DMS79 treated with DMSO at 0.1 percent for 48 hours (cell line): ENCODE results near the gene WNT16.

Source experiments
- DNase-seq: peaks from one replicate; lab custom pipeline; 2025; lab: John Stamatoyannopoulos, UW

Gene WNT16

DNA sequence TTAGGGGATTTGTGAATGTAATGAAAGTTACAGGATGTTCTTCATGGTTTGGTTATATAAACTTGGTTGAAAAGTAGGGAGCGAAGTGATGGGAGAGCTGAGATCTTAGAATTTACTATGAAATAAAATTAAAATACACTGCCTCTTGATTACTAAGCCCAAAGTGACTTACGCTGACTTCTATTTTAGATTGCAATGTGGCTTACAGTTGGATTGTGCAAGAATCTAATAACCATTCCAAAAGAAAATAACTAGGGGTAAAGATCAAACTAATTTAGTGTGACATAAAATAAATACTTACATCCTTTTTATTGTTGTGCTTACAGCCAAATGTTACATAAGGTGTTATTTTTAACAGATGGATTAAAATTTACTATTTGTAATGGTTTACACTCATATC lies 15.3 kb downstream of the WNT16 start:
- no peak for DNase-seq

DNA sequence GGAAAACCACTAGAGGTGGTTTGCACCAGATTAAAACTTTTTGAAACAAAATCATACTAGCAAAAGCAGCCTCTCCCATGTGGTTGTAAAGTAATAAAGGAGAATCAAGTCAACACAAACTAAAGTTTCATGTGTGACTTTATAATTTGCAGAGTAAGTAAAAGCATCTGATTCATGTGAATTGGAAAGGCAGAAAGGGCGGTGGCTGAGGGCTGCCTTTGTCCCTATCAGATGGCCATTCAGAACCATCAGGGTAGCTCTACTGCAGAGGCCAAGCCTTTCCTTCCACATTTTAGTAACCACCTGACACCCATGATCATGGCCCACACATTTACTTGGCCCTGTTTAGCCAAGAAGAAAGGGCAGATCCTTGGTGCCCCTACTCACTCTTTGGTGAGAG lies 15.7 kb downstream of the WNT16 start:
- no peak for DNase-seq

DNA sequence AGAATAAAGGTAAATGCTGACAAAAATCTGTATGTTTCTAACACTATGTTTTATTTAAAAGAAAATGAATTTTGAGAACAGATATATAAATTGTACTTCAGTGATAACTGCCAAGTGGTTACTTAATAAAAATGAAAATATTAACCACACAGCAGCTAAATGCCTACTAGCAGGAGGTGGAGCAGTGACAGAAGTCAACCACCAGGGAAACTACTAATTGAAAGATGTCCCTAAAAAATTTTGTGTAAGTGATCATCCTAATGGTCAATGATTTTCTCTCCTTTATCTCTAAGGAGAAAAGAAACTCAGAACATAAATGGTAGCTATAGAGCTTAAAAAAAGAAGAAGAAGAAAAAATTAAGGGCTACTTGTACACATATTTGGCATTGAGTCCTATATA lies 22.9 kb downstream of the WNT16 start:
- DNase-seq: no peak

DNA sequence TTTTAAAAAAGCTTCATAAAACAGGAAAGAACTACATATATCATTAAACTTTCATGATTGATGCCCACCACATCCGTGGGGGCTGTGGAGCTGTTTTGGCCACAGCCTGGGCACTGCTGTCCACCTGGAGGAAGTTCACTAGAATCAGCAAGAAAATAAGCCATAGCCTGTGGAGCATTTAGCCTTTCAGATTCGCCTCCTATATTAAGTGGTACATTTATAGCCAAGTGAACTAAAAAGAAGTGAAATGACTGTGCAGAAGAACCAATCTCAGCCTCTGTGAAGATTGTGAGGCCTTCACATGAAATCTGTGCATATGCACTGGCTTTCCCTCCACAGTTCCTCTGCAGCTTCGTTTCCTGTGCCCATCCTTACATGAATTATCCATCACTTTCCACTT lies 23.5 kb downstream of the WNT16 start:
- no peak for DNase-seq

DNA sequence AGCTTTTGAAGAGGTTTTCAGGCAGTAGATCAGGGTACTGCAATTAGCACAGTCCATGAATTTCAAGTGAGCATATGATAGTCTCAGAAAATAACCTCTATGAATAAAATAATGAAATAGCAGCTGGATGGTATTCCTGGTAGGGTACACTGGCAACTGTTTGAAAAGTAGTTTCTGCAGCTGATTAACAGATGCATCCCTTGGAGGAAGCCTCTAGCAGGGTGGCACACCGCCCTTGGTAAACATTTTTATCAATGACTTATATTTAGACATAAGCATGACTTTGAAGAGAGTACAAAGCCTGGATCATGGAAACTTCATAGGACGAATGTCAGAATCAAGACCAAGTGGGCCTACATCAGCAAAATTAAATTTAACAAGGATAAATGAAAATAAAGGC lies 26.8 kb downstream of the WNT16 start:
- peak; percentile 73 for DNase-seq

DNA sequence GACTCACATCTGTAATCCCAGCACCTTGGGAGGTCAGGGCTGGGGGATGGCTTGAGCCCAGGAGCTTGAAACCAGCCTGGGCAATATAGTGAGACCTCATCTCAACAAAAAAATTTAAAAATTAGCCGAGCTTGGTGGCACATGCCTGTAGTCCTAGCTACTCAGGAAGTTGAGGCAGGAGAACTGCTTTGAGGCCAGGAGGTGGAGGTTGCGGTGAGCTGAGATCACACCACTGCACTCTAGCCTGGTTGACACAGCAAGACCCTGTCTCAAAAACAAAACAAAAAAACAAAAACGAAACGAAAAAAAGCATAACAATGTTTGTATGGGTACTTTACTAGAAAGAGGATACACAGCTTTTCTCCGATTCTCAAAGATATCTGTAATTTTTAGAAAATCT lies 31.8 kb downstream of the WNT16 start:
- no peak for DNase-seq

DNA sequence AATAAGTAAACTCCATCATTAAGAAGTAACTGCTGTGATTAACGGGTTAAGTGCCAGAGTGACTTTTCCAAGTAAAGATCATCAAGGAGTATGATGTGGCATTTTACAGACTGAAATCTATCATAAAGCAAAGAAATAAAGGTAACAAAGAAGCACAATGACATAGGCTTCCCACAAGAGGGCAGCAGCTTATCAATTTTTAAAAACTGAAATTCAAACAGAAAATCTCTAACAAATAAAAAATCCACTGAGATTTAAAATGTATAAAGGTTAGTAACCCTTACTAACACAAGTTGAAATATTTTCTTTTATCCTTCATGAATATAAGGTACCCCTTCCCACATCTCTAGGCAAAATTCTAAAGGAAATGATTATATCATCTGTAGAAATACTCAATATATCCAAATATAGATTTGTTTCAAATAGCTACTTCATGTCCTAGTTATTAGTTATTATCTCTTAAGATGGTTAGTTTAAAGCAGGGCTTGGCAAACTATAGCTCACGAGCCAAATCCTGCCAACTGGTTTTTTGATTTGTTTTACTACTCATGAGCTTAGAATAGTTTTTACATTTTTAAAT lies 38.1 kb downstream of the WNT16 start:
- peak; percentile 25 for DNase-seq

DNA sequence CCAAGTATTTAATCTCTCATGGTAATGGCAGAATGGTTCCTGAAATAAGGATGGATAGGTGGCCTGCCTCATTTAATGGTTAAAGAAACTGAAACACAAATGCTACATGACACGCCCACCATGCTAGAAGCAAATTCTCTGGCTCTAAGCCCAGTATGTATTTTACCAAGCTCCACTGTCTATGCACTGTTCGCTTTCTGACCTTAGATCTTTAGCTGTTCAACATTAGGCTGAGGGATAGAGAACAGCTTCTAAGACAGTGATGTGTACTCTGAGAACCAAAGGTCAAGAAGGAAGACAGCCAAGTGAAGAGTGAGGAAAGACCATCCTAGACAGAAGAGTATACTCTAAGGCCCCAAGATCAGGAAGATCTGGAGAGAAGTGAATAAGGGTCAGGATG lies 40.7 kb downstream of the WNT16 start:
- no peak for DNase-seq

DNA sequence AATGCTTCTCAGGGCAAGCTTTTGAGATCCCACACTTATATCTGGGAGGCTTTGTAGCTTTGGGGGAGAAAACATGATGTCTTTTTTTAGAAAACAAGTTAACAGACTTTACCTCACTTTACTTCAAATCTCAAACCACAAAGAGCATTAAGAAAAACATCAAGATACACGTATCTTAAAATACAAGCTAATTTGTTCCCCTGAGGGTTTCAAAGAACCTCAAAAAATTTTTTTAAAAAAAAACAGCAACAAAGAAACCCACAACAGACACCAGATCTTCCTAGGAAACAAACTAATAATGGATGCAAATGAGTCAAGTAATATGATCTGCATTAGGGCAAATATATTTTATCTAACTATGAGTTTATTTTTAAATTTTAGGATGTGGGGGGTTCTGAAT lies 42.6 kb downstream of the WNT16 start:
- no peak for DNase-seq

DNA sequence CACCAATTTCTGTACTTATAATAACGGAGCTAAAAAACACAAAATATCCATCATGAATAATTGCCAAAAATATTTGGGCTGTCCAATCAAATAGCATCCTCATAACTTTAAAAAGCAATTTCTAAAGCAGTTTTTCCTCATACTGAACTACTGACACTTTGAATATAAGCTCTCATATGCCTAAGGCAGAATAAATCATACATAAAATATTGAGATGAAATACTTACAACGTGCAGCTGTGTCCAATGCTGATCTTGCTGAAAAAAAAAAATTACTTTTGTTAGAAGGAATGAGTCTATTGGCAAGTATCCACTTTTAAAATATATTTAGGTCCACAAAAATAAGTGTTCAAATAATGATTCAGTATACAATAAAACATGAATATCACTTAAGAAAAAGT lies 43.1 kb downstream of the WNT16 start:
- DNase-seq: no peak

DNA sequence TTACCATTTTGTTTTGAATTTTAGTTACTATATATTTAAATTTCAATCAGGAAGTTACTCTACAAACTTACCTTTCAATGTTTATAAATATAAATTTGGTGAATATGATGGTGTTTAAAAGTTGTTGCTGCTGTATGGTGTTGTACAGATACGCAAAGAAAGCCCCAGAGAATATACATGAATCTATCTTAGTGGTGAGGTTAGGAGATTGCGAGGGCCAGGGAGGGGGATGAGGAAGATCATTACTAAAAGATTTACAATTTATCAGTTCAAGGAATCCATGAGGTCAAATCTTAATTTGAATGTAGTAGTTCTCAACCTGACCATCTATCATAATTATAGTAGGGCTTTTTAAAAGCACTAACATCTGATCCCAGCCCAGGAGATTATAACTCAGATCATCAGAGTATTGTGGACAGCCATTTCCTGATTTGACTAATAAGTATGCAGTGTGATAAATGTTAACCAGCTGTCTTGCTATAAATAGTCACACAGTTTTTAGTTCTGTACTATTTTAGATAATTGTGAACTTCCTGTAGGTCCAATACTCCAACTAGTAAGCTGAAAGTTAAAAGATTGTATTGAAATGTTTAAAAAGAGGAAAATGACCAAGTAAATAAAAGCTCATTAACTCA lies 43.7 kb downstream of the WNT16 start:
- no peak for DNase-seq

DNA sequence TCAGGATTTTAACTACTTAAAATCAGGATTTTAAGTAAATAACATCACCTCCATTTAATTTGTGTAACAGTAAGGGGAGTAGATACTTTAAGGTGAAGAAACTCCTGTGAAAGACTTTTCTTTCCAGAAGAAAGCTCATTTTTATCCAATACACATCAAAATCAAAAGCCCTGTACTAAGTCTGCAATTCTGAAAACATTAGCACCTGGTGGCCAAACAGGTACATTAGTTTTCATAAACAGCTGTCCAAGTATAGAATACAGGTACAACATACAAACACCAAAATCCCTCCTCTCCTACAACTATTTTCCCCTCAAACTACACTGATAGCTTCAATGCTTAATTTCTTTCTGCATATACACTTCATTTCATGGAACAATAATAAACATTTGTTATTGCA lies 44.4 kb downstream of the WNT16 start:
- no peak for DNase-seq

DNA sequence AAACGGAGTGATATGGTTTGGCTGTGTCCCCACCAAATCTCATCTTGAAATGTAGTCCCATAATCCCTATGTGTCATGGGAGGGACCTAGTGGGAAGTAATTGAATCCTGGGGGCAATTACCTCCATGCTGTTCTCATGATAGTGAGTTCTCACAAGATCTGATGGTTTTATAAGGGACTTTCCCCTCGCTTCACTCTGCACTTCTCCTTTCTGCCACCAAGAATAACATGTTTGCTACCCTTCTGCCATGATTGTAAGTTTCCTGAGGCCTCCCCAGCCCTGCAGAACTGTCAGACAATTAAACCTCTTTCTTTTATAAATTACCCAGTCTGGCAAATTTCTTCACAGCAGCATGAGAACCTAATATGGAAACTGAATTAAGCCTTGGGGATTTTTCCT lies 48.2 kb downstream of the WNT16 start:
- DNase-seq: no peak

DNA sequence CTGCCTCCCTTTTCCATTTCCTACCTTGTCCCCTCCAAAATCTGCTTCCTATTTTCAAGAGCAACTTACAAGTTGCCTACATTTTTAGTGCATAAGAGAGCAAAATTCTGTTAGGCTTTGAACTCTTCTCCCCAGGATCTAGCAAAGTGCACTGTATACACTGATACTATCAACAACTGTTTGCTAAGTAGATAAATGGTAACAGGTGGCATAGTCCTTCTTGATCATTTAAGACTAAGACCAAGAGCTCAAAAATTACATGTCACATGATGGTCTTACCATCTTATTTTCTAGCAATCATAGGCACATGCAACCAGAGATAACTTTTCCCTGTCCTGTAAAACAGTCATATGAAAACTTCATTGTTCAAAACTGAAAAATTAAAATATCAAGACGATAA lies 51.1 kb downstream of the WNT16 start:
- no peak for DNase-seq

DNA sequence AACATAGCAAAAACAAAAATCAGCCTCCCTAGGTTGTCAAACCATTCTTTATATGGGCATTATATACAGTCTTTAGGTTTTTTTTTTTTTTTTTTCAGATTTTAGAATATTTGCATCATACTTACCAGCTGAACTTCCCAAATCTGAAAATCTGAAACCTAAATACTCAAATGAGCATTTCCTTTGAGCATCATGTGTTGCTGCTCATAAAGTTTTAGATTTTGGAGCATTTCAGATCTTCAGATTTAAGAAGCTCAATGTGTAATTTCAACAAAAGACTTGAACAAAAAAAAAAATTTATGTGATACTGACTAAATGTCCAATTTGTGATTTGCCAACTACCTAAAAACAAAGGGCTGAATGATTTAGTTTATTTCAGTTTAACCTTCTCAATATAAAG lies 53.7 kb downstream of the WNT16 start:
- no peak for DNase-seq

DNA sequence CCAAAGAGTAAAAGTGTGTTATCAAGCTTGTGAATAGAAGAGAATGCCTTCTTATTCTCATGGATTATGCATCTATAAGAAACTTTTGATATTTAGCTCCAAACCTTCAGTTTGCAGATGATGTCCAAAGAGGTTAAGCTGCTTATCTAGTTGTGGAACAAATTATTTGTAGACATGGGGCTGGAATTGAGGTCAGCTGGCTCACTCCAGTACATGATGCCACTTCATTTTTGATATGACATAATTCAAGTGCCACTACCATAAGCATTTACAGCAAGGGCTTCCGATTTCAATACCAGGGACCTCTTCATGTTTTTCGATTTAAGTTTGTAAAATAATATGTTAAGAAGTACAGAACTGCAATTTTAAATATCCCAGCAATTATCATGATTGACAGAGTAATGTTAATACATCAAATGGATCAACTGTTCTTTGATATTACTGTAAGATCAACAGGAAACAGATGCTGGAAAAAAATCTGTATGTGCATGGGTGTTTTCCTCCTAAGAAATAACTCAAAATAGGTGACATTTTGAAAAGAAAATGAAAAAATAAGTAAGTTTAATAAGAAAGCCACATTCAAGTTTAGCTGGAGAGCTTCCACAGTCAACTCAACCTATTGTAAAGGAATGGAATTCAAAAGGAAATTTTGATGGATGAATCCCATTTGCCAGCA lies 54.6 kb downstream of the WNT16 start:
- no peak for DNase-seq

DNA sequence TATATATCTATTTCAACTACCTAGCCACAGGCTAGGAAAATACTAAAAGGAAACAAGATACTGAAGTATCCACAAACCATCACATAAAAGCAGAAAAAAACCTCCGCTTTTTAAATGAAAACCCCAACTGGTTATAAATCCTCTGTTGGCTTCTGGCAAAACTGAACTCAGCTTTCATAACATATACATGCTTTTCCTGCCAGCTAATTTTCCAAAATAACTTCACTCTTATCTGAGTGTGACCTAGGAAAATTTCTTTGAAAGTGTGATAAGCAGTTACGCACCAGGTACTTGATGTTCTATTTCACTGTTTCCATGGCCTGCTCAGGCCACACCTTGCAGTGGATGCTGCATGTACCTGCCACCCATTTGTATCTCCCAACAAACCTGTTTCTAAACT lies 55.5 kb downstream of the WNT16 start:
- DNase-seq: no peak

DNA sequence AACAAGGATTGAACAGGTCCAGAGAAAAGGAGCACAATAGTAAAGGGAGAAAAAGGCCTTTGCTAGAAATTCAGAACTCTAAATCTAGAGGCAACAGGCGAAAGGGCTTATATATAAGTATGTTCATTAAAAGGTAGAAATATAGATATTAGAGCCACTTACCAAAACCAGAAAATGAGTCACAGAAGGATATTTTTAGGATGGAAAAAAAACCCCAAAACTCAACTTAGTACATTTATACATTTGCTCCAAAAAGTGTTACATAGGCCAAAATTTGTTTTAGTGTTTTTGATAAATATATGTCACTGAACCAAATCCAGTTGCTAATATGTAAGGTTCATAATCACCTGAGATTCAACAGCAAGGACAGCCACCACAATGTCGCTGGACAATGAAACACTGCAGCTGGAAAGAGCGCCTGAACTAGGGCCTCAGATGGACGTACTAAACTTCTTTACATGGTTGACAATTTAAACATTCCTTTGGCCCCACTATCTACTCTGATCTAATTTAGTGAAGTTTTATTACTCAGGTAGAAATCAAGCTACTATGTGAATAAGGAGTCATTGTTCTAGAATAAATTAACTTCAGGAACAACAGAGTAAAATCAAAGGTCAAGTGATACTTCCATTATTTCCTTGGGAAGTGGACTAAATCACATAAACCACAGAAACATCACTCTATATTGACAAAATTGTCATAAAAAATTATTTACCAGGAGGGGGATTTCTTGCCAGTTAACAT lies 56.4 kb downstream of the WNT16 start:
- DNase-seq: no peak

DNA sequence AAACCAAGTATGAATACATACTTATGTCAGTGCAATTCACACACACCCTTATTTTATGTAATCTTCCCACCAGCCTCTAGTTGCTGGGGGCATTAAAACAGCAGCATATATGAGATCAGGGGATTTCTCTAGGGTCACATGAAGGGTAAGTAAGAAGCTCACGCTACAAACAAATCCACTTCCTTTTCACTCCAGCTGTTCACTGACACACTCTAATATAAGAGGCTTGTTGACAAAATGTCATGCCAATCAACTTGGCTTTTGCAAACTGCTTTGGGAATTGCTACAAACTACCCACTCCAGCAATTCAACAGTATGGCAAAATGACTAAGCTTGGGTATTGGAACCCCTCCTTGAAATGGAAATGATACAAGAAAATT lies 57.0 kb downstream of the WNT16 start:
- DNase-seq: peak; percentile 37

DNA sequence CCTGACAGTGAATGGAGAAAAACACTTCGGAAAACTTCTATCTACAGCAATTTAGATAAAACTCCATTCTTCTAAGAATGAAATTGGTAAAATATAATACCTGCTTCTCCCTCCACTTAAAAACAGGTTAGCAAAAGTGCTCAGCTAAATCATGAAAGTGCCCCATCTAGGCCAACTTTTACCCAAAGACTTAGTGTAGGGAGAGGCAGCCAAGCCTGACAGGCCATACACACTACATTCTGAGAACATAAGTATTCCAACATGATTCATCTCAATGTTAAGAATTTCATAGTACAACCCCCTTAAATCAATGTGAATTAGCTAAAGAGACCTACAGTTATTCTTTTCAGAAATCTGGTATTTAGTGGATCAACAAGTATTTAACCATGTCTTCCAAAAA lies 60.1 kb downstream of the WNT16 start:
- no peak for DNase-seq

DNA sequence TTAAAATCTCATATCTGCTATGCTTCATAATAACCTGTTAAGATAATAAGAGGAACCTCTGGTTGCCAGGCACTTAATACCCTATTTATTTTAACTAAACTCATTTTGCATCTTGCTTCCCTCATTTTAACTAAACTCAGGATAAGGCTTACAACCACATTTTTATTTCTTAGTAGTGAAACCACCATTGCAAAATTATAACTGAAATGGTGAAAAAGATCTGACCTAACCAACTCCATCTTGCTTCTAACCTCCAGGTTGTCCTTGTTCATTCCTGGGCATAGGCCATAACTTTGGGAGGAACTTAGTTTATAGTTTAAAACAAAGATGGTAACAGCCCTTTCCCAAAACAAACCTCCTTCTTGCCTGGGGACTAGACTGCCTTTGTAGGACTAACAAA lies 61.3 kb downstream of the WNT16 start:
- DNase-seq: no peak

DNA sequence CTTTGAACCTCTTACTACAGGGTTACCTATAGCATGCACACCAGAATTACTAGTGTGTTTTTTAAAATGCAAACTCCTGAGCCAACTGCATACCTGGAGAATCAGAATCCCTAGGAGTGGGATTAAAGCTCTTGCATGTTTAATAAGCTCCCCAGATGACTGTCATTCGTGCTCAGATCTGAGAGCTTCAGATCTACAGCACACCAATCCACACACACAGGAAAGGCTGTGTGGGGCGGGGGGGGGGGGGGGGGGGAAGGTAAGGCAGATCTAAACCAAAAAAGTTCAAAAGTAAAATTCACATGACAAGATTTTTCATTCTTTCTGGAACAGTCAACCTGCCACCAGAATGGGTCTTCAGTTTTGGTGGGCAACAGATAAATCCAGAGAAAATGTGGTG lies 61.8 kb downstream of the WNT16 start:
- no peak for DNase-seq
